ENCODE measurements around the gene FALEC.

Gene FALEC

DNA sequence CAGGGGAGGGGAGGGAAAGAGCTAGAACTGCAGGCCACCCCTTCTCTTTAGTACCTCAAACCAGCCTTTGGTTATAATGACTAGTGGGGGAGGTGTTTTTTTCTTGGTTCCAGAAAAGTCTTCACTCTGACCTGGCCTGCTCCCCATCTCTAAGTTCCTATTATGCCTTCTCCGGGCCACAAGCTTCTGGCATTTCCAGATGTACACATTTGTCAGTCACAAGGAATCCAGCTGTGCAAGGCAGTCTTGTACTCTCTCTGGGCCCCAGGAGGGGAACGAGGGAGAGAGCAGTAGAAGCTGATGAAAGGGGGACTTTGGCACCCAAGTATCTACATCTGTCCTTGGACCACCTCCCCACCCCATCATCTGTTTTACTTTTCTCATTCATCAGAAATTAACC, 2.7 kb upstream of the FALEC start:
- no peak for DNase-seq

DNA sequence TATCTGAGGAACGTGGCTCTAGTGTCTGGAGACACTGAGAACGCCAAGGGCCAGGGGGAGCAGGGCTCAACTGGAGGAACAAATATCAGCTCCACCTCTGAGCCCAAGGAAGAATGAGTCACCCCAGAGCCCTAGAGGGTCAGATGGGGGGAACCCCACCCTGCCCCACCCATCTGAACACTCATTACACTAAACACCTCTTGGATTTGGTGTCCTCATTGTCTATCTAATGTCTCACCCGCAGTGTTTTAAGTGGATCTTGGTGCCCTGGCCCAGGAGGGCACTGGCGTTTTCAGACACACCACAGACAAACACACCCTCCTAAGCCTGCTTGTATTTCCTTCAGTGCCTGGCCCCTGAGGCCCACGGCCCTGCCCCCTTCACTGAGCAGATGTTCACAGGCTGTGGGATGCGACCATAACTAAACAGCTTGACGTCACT, 2.2 kb upstream of the FALEC start:
- no peak for DNase-seq

GRCh38 chr1:150514260-150514659, 1.3 kb upstream of the FALEC start:
- no peak for DNase-seq

DNA sequence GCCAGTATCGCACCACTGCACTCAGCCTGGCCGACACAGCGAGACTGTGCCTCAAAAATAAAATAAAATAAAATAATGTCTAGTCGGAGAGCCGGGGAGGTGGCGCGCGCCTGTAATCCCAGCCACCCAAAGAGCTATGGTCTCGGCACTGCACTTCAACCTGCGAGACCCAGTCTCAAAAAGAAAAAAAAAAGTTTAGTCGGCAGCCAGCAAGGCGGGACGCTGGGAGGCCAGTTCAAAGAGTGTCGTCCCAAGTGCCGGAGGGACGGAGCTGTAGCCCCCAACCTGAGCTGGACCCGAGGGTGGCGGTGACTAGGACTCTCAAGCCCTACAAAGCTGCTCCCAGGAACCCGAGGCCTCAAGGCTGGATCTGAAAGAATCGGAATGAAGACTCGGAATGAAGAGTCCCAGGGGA, 632 bp upstream of the FALEC start:
- no peak for DNase-seq

DNA sequence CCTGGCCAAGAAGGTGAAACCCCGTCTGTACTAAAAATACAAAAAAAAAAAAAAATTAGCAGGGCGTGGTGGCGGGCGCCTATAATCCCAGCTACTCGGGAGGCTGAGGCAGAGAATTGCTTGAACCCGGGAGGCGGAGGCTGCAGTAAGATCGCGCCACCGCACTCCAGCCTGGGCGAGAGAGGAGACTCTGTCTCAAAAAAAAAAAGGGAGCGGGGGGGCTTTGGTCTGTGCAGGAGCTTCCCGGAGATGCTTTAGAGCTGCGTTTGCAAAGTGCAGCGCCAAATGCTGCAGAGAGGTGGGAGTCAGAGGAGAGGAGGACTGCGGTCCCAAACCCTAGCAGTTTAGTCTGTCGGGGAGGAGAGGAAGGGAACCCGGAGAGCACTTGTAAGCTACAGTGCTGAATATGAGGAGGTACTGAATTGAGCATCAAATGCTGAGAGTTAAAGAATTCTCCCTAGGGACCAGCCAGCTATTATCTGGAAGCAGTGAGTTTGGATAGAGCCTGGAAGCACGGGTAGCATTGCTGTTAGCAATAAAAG, 569 bp downstream of the FALEC start:
- DNase-seq: no peak

GRCh38 chr1:150516616-150517015, 1.1 kb downstream of the FALEC start:
- no peak for DNase-seq

DNA sequence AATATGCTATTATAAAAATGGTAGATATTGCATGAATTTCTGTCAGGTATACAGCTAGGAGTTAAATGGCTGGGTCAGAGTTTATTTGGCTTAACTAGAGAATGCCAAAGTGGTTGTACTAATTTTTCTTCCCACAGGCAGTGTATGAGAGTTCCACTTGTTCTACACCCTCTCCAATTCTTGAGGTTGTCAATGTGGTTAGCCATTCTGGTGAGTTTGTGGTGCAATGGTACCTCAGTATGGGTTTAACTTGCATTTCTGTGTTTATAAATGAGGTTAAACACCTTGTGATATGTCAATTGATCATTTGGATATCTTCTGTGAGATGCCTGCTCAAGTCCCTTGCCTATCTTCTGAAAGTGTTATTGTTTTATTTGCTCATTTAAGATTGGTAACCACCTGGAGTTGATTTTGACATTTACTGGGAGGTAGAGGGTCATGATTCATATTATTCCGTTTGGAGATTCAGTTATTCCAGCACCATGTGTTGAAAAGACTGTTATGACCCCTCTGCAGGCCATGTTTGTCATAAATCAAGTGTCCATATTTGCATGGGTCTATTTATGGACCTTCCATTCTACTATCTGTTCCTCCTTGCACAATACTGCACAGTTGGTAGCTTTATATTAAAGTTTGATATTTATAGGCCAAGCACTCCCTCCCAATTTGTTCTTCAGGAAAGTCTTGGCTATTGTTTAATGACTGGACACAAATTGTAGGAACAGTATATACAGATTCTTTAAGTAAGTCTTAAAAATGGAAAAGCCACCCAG, 5.8 kb downstream of the FALEC start:
- no peak for DNase-seq

DNA sequence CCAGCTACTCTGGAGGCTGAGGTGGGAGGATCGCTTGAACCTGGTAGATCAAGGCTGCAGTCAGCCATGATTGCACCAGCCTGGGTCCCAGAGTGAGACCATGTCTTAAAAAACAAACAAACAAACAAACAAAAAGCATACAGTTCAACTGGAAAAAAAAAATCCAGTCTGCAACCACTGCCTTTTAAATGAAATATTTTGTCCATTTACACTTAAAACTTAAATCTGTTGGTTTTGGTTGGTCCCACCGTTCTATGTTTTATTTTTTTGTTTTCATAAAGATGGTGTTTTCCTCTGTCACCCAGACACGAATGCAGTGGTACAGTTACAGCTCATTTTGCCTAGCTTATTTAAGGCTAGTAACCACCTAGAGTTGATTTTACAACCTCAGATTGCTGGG, 9.8 kb downstream of the FALEC start:
- no peak for DNase-seq

DNA sequence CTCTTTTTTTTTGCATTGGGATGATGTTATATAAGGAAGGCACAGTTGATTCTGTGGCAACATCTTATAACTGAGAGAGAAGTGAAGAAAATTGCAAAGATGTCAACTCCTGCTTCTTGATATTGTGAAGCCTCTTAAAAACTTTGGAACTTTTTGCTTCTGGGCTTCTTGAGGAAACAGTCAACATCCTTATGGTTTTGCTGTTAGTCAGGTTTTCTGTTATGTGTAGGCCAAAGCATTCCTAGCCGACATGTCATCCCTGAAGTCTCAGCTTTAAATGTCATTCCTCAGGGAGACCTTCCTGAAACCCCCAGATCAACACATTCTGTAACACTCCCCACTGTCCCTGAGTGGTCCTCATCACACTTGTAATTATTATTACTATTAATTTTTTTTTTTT, 12.6 kb downstream of the FALEC start:
- DNase-seq: peak; percentile 37

DNA sequence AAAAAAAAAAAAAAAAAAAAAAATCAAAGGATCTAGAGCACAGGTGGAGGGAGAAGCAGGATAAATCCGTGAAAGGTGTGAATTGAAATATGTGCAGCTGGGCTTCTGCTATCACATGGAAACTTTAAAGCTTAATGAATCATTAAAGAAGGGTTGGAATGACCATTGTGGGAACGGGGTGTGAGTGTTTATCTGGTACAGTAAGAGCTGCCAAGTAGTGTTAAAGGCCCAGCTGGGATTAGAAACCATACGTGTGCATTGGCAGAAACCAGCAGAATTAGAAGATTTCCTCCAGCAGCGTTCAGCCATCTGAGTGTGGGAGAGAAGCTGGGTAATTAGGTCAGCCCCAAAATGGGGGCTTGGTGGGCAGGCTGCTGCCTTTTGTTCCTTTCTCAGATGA, 13.5 kb downstream of the FALEC start:
- peak; percentile 43 for DNase-seq

DNA sequence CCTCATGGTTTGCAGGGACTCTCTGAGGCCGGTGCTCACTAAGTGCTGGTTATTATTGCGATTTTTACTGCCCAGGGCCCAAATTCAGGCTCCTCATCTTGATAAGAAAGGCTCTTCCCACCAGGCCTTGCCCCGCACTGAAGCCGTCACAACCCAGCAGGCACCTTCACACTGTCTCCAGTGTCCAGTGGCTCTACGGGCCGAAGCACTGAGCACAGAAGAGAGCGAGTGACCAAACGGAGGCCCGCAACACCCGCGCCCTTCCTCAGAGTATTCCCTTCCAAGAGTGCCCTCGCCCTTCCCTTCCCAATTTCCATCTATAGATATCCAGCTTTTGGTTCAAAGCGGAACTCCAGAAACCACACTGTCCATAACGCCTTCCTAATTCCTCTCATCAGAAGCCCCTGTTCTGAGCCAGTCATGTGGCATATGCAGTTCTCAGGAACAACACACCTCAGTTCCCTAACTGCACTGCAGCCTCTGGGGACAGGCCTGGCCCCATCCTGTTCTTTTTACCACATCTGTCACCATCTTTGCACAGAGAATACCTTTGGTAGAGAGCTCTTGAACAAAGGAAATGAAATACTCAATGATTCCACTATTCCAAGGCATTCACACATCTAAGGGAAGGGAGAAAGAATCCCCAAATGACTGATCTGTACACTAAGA, 15.1 kb downstream of the FALEC start:
- no peak for DNase-seq

DNA sequence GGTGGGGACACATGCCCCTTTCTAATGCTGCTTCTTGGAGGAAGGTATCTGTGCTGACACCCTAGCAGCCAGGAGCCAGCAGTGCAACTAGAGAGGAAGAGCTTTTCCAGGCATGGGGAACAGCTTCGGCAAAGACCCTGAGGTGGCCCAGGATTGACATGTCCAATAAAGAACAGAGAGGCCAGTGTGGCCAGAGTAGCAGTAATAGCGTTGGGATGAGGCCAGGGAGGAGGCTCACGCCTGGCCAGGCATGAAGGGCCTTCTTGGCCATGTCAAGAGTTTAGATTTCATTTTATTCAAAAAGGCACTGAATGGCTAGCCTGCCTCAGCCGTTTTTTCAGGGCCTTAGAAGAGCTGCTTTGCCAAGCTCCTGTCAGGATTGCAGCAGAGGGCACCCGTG, 17.3 kb downstream of the FALEC start:
- DNase-seq: no peak

DNA sequence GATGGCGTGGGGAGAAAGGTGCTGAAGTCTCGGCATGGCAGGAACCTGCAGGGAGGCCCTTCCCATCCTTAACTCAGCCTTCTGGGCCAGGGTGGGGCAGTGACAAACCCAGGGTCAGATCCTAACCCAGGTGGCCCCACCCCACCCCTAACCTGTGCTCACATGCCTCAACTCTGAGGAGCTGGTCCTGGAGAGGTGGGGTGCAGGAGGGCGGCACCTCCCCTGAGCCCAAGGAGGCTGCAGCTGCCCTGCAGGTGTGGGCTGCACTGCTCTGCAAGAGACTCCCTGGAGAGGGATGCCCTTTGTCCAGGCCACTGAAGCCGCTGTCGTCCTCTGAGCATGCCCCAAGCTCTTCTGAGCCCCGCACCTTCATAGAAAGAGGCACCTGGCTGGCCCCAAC, 18.4 kb downstream of the FALEC start:
- DNase-seq: no peak

- DNase-seq: no peak
Measured at GRCh38 chr1:150535511-150536287, 20.1 kb downstream of the FALEC start.

GRCh38 chr1:150536836-150537731, 21.5 kb downstream of the FALEC start:
- peak; percentile 44 for DNase-seq

- peak; percentile 81 for DNase-seq
Measured at GRCh38 chr1:150537732-150538684, 22.5 kb downstream of the FALEC start.

DNA sequence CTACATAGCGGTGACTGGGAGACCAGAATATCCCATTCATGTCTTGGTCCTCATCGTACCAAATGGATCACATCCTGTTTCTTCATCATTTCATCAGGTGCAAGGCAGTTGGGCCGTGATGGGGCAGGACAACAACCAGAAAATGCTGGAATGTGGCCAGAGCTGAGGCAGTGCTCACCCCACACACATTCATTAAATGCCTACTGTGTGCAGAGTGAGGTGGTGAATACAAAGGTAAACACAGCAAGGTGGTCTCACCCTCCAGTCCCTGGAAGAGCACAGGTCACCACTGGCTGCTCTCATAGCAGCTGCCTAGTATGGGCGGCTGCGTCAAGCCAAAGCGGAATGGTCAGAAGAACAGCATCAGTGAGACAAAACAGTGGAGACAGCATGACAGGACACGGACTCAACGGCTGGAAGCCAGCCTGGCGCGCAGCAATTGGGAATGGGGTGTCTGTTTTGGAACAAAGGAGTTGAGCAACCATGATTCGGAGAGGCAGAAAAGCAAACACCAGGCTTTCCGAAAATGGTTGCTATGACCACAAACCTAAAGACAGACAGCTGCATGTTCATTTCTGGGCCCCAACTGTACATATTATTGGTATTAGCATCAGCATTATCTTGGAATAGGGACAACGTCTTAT, 28.1 kb downstream of the FALEC start:
- no peak for DNase-seq

DNA sequence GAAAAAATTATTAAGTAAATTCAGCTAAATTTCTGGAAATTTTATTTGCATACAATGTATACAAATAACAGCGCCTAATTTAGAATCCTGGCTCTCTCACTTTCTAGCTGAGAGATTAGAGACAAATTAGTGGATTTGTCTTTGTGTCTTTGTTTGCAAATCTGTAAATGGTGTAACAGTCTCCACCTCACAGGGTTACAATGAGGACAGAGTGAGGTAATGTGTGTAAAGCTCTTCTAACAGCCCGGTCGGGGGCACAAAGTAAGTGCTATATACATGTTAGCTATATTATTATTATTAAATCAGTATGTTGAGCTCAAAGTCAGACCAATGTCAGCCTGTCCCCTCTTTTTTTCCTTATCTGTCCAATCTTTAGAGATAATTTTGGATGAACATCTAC, 28.7 kb downstream of the FALEC start:
- DNase-seq: no peak

- DNase-seq: no peak
Measured at GRCh38 chr1:150545486-150546032, 30.0 kb downstream of the FALEC start.

DNA sequence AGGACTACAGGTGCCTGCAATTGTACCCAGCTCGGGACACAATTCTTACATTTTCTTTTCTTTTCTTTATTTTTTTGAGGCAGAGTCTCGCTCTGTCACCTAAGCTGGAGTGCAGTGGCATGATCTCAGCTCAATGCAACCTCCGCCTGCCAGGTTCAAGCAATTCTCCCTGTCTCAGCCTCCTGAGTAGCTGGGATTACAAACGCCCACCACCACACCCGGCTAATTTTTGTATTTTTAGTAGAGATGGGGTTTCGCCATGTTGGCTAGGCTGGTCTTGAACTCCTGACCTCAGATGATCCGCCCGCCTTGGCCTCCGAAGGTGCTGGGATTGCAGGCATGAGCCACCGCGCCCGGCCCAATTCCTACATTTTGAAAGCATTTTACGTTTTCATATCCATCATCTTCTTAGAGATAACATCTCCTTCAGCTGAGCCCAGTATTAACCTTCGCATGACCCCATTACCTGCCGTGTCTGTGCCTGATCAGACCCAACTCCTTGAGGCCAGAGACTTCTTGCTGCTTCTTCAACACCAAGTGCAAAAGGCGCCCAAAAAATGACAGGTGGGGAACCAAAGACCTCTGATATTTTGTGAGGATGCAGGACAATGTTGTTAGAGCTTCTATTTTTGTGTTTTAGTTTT, 30.9 kb downstream of the FALEC start:
- DNase-seq: no peak

Data from NCI-H226 (cell line).